GM21717 (cell line): ENCODE measurements around the gene SLC22A15.
"Not testable (repeated sequence)": the region's sequence is repeated elsewhere in the genome, so short reads cannot be mapped to it uniquely, and the experiment has no call there.

ENCODE experiments used
- ATAC-seq: cut with Tn5 transposase; IDR thresholded peaks from one replicate; pipeline ENCODE4 v1.9.1; 2021; ENCODE audit warnings: mild to moderate bottlenecking, moderate library complexity; ENCODE audit not compliant: unreplicated experiment

Gene SLC22A15

GRCh38 chr1:115980998-115981993, 5.0 kb downstream of the SLC22A15 start:
- ATAC-seq = no peak

GRCh38 chr1:115982400-115982799, 6.1 kb downstream of the SLC22A15 start:
- no peak for ATAC-seq

GRCh38 chr1:115983584-115983983, 7.3 kb downstream of the SLC22A15 start:
- no peak for ATAC-seq

- ATAC-seq = no peak
These were observed 11.3 kb downstream of the SLC22A15 start for GRCh38 chr1:115987623-115988022.

- ATAC-seq = no peak
These were observed 12.6 kb downstream of the SLC22A15 start for GRCh38 chr1:115988953-115989352.

- ATAC-seq = no peak
These were observed 13.4 kb downstream of the SLC22A15 start for GRCh38 chr1:115989699-115990098.

- ATAC-seq = no peak
These were observed 15.6 kb downstream of the SLC22A15 start for GRCh38 chr1:115991909-115992308.

GRCh38 chr1:115997921-115998320, 21.6 kb downstream of the SLC22A15 start:
- not testable (repeated sequence) for ATAC-seq

GRCh38 chr1:116001739-116002487, 25.6 kb downstream of the SLC22A15 start:
- no peak for ATAC-seq

- no peak for ATAC-seq
These were observed 26.6 kb downstream of the SLC22A15 start for GRCh38 chr1:116002781-116003420.

GRCh38 chr1:116003823-116004222, 27.5 kb downstream of the SLC22A15 start:
- no peak for ATAC-seq

- ATAC-seq = peak; percentile 98
These were observed 30.2 kb downstream of the SLC22A15 start for GRCh38 chr1:116006486-116006964.

- ATAC-seq = no peak
These were observed 32.5 kb downstream of the SLC22A15 start for GRCh38 chr1:116008656-116009390.

GRCh38 chr1:116012716-116013115, 36.4 kb downstream of the SLC22A15 start:
- ATAC-seq = no peak

GRCh38 chr1:116015679-116016078, 39.4 kb downstream of the SLC22A15 start:
- ATAC-seq = no peak

- no peak for ATAC-seq
These were observed 41.7 kb downstream of the SLC22A15 start for GRCh38 chr1:116018007-116018406.

- no peak for ATAC-seq
These were observed 43.4 kb downstream of the SLC22A15 start for GRCh38 chr1:116019653-116020253.

GRCh38 chr1:116020668-116021272, 44.5 kb downstream of the SLC22A15 start:
- no peak for ATAC-seq

GRCh38 chr1:116024626-116025025, 48.3 kb downstream of the SLC22A15 start:
- ATAC-seq = no peak

GRCh38 chr1:116026631-116027030, 50.3 kb downstream of the SLC22A15 start:
- ATAC-seq = no peak
